ENCODE measurements around the gene ITGA6.
A peak's percentile ranks its signal among the peaks of the same experiment; 100 is the strongest.
"Not testable (repeated sequence)": the region's sequence is repeated elsewhere in the genome, so short reads cannot be mapped to it uniquely, and the experiment has no call there.

The ITGA6 gene

GRCh38 chr2:172516299-172516698, 88.9 kb downstream of the ITGA6 start:
- Mint-ChIP-seq H3K27me3 (ENCODE audit: low read depth) (no peaks in the 10 kb centered on the region), H3K4me1 (ENCODE audit: low read depth) (no peaks in the 10 kb centered on the region), H3K36me3 (ENCODE audit: low read depth) (peaks cover 27% of the 10 kb centered on the region), H3K4me3 (no peak overlapping the region), H3K9me3 (peaks cover 56% of the 10 kb centered on the region), H3K27ac (no peak overlapping the region)
- DNase-seq (ENCODE audit: low spot score) = no peak

GRCh38 chr2:172518995-172519394, 91.6 kb downstream of the ITGA6 start:
- Mint-ChIP-seq H3K27ac (no peak overlapping the region), H3K4me1 (ENCODE audit: low read depth) (no peaks in the 10 kb centered on the region), H3K4me3 (no peak overlapping the region), H3K36me3 (ENCODE audit: low read depth) (peaks cover 7% of the 10 kb centered on the region), H3K9me3 (peaks cover 34% of the 10 kb centered on the region), H3K27me3 (ENCODE audit: low read depth) (no peaks in the 10 kb centered on the region)
- DNase-seq (ENCODE audit: low spot score) = no peak

GRCh38 chr2:172525601-172526000, 98.2 kb downstream of the ITGA6 start:
- H3K4me3 Mint-ChIP-seq = no peak overlapping the region
- no peak overlapping the region for H3K27ac Mint-ChIP-seq
- no peaks in the 10 kb centered on the region for H3K4me1 Mint-ChIP-seq (ENCODE audit: low read depth)
- DNase-seq (ENCODE audit: low spot score) = no peak
- H3K36me3 Mint-ChIP-seq (ENCODE audit: low read depth) = peaks cover 19% of the 10 kb centered on the region
- H3K9me3 Mint-ChIP-seq = peaks cover 49% of the 10 kb centered on the region
- H3K27me3 Mint-ChIP-seq (ENCODE audit: low read depth) = no peaks in the 10 kb centered on the region

GRCh38 chr2:172531309-172531708, 103.9 kb downstream of the ITGA6 start:
- no peak overlapping the region for H3K27ac Mint-ChIP-seq
- peaks cover 70% of the 10 kb centered on the region for H3K9me3 Mint-ChIP-seq
- DNase-seq (ENCODE audit: low spot score) = no peak
- H3K36me3 Mint-ChIP-seq (ENCODE audit: low read depth) = peaks cover 43% of the 10 kb centered on the region
- no peaks in the 10 kb centered on the region for H3K4me1 Mint-ChIP-seq (ENCODE audit: low read depth)
- no peaks in the 10 kb centered on the region for H3K27me3 Mint-ChIP-seq (ENCODE audit: low read depth)
- H3K4me3 Mint-ChIP-seq = no peak overlapping the region

GRCh38 chr2:172532461-172532860, 105.1 kb downstream of the ITGA6 start:
- H3K27me3 Mint-ChIP-seq (ENCODE audit: low read depth); H3K4me1 Mint-ChIP-seq (ENCODE audit: low read depth); H3K27ac Mint-ChIP-seq; H3K4me3 Mint-ChIP-seq; DNase-seq (ENCODE audit: low spot score): not testable (repeated sequence)
- Mint-ChIP-seq H3K9me3 (peaks cover 63% of the 10 kb centered on the region), H3K36me3 (ENCODE audit: low read depth) (peaks cover 48% of the 10 kb centered on the region)

GRCh38 chr2:172533687-172534086, 106.3 kb downstream of the ITGA6 start:
- DNase-seq (ENCODE audit: low spot score) = no peak
- H3K36me3 Mint-ChIP-seq (ENCODE audit: low read depth) = peaks cover 47% of the 10 kb centered on the region
- H3K4me1 Mint-ChIP-seq (ENCODE audit: low read depth) = no peaks in the 10 kb centered on the region
- H3K9me3 Mint-ChIP-seq = peaks cover 52% of the 10 kb centered on the region
- no peak overlapping the region for H3K27ac Mint-ChIP-seq
- no peaks in the 10 kb centered on the region for H3K27me3 Mint-ChIP-seq (ENCODE audit: low read depth)
- no peak overlapping the region for H3K4me3 Mint-ChIP-seq

GRCh38 chr2:172535119-172535518, 107.7 kb downstream of the ITGA6 start:
- Mint-ChIP-seq H3K27ac (no peak overlapping the region), H3K9me3 (peaks cover 56% of the 10 kb centered on the region), H3K4me3 (no peak overlapping the region)

GRCh38 chr2:172537851-172538250, 110.5 kb downstream of the ITGA6 start:
- Mint-ChIP-seq H3K9me3 (peaks cover 49% of the 10 kb centered on the region), H3K36me3 (ENCODE audit: low read depth) (peaks cover 32% of the 10 kb centered on the region)
- DNase-seq (ENCODE audit: low spot score); H3K27ac Mint-ChIP-seq; H3K4me3 Mint-ChIP-seq; H3K4me1 Mint-ChIP-seq (ENCODE audit: low read depth); H3K27me3 Mint-ChIP-seq (ENCODE audit: low read depth): not testable (repeated sequence)

More at GRCh38 chr2:172535119-172535518, 107.7 kb downstream of the ITGA6 start:
- H3K36me3 Mint-ChIP-seq (ENCODE audit: low read depth) = peaks cover 40% of the 10 kb centered on the region
- no peaks in the 10 kb centered on the region for H3K4me1 Mint-ChIP-seq (ENCODE audit: low read depth)
- H3K27me3 Mint-ChIP-seq (ENCODE audit: low read depth) = no peaks in the 10 kb centered on the region
- no peak for DNase-seq (ENCODE audit: low spot score)

- no peak for DNase-seq (ENCODE audit: low spot score)
These were observed 112.4 kb downstream of the ITGA6 start for GRCh38 chr2:172539767-172540166.

GRCh38 chr2:172540421-172540820, 113.0 kb downstream of the ITGA6 start:
- peaks cover 51% of the 10 kb centered on the region for H3K9me3 Mint-ChIP-seq
- H3K4me1 Mint-ChIP-seq (ENCODE audit: low read depth) = no peaks in the 10 kb centered on the region
- no peak overlapping the region for H3K4me3 Mint-ChIP-seq
- no peak overlapping the region for H3K27ac Mint-ChIP-seq
- DNase-seq (ENCODE audit: low spot score) = no peak
- H3K27me3 Mint-ChIP-seq (ENCODE audit: low read depth) = no peaks in the 10 kb centered on the region
- peaks cover 27% of the 10 kb centered on the region for H3K36me3 Mint-ChIP-seq (ENCODE audit: low read depth)

More at GRCh38 chr2:172539767-172540166, 112.4 kb downstream of the ITGA6 start:
- Mint-ChIP-seq H3K27ac (no peak overlapping the region), H3K36me3 (ENCODE audit: low read depth) (peaks cover 29% of the 10 kb centered on the region), H3K9me3 (peaks cover 49% of the 10 kb centered on the region), H3K4me1 (ENCODE audit: low read depth) (no peaks in the 10 kb centered on the region), H3K4me3 (no peak overlapping the region), H3K27me3 (ENCODE audit: low read depth) (no peaks in the 10 kb centered on the region)

GRCh38 chr2:172545408-172546075, 118.2 kb downstream of the ITGA6 start:
- H3K4me3 Mint-ChIP-seq = no peak overlapping the region
- H3K27ac Mint-ChIP-seq = no peak overlapping the region
- DNase-seq (ENCODE audit: low spot score) = no peak
- peaks cover 47% of the 10 kb centered on the region for H3K9me3 Mint-ChIP-seq
- H3K36me3 Mint-ChIP-seq (ENCODE audit: low read depth) = peaks cover 42% of the 10 kb centered on the region
- peaks cover 11% of the 10 kb centered on the region for H3K4me1 Mint-ChIP-seq (ENCODE audit: low read depth)
- no peaks in the 10 kb centered on the region for H3K27me3 Mint-ChIP-seq (ENCODE audit: low read depth)

- Mint-ChIP-seq H3K4me1 (ENCODE audit: low read depth) (peaks cover 28% of the 10 kb centered on the region), H3K27me3 (ENCODE audit: low read depth) (peaks cover 21% of the 10 kb centered on the region), H3K27ac (no peak overlapping the region), H3K36me3 (ENCODE audit: low read depth) (peaks cover 53% of the 10 kb centered on the region), H3K4me3 (no peak overlapping the region), H3K9me3 (peaks cover 29% of the 10 kb centered on the region)
- DNase-seq (ENCODE audit: low spot score) = no peak
These were observed 121.7 kb downstream of the ITGA6 start for GRCh38 chr2:172549131-172549530.

- DNase-seq (ENCODE audit: low spot score); H3K27ac Mint-ChIP-seq: not testable (repeated sequence)
- Mint-ChIP-seq H3K27me3 (ENCODE audit: low read depth) (peaks cover 25% of the 10 kb centered on the region), H3K36me3 (ENCODE audit: low read depth) (peaks cover 52% of the 10 kb centered on the region), H3K9me3 (peaks cover 24% of the 10 kb centered on the region), H3K4me3 (peak overlapping the region; percentile 53), H3K4me1 (ENCODE audit: low read depth) (peaks cover 31% of the 10 kb centered on the region)
These were observed 122.4 kb downstream of the ITGA6 start for GRCh38 chr2:172549802-172550201.

- peaks cover 50% of the 10 kb centered on the region for H3K36me3 Mint-ChIP-seq (ENCODE audit: low read depth)
- H3K4me3 Mint-ChIP-seq = no peak overlapping the region
- H3K4me1 Mint-ChIP-seq (ENCODE audit: low read depth) = peaks cover 34% of the 10 kb centered on the region
These were observed 123.0 kb downstream of the ITGA6 start for GRCh38 chr2:172550419-172550818.

GRCh38 chr2:172551271-172551670, 123.9 kb downstream of the ITGA6 start:
- Mint-ChIP-seq H3K4me3 (no peak overlapping the region), H3K27ac (no peak overlapping the region)

More at GRCh38 chr2:172550419-172550818, 123.0 kb downstream of the ITGA6 start:
- H3K27ac Mint-ChIP-seq = no peak overlapping the region
- peaks cover 26% of the 10 kb centered on the region for H3K27me3 Mint-ChIP-seq (ENCODE audit: low read depth)
- peaks cover 20% of the 10 kb centered on the region for H3K9me3 Mint-ChIP-seq
- DNase-seq (ENCODE audit: low spot score) = no peak

More at GRCh38 chr2:172551271-172551670, 123.9 kb downstream of the ITGA6 start:
- Mint-ChIP-seq H3K9me3 (peaks cover 20% of the 10 kb centered on the region), H3K27me3 (ENCODE audit: low read depth) (peaks cover 26% of the 10 kb centered on the region), H3K36me3 (ENCODE audit: low read depth) (peaks cover 50% of the 10 kb centered on the region), H3K4me1 (ENCODE audit: low read depth) (peaks cover 34% of the 10 kb centered on the region)
- DNase-seq (ENCODE audit: low spot score) = no peak

Data from T-helper 2 cell treated with Interferon-gamma antibody and Interleukin-4, amounts not matched to agents 5 μg/mL and 100 μg/mL, for 36 hours (primary cell).